K562 (cell line): ENCODE data around the gene HIPK2. TPM values are rescaled to one million over a fixed set of nuclear protein-coding genes. Genes with fewer than 3 reads are reported as not detected.

Experiments
- E2F8 ChIP-seq: fragments of 450-650 bp; IDR thresholded peaks from 2 replicates; pipeline ENCODE4 v1.7.1; 2018; ENCODE audit warnings: mild to moderate bottlenecking, low read depth; ENCODE audit not compliant: partially characterized antibody
- FOXJ3 ChIP-seq: sonication (generic); formaldehyde crosslinking; IDR thresholded peaks from 2 replicates; pipeline ENCODE4 v1.4.0; 2020; ENCODE audit warnings: mild to moderate bottlenecking, missing genetic modification reagents
- ILF3 ChIP-seq: fragments of 450-650 bp; IDR thresholded peaks from 2 replicates; pipeline ENCODE4 v1.6.1; 2018; ENCODE audit warnings: antibody characterized with exemption, mild to moderate bottlenecking, moderate library complexity, borderline replicate concordance
- MLX ChIP-seq, 2 experiments: fragments of 450-650 bp in 1 of 2; sonication (generic) in 1 of 2; formaldehyde crosslinking; conservative IDR thresholded peaks; 2 replicates each; pipeline versions ENCODE4 v1.4.0 to v1.8.1; 2020 to 2022; ENCODE audit warnings: mild to moderate bottlenecking in 1 of 2, missing genetic modification reagents in 1 of 2
- NFXL1 ChIP-seq: fragments of 450-650 bp; formaldehyde crosslinking; IDR thresholded peaks from 2 replicates; pipeline ENCODE4 v1.4.0; 2021; ENCODE audit warnings: mild to moderate bottlenecking
- PRPF4 ChIP-seq: fragments of 200-400 bp; formaldehyde crosslinking; IDR thresholded peaks from one replicate; pipeline ENCODE4 v1.6.1; 2017; ENCODE audit warnings: low read length, low read depth, mild to moderate bottlenecking; ENCODE audit not compliant: insufficient read depth, poor library complexity, severe bottlenecking
- SMAD3 ChIP-seq: fragments of 450-650 bp; formaldehyde crosslinking; conservative IDR thresholded peaks from 2 replicates; pipeline ENCODE4 v1.4.0; 2020; ENCODE audit warnings: mild to moderate bottlenecking
- ZNF445 ChIP-seq: fragments of 250-450 bp; sonication (Bioruptor Pico); IDR thresholded peaks from 2 replicates; pipeline ENCODE4 v1.4.0; 2020; ENCODE audit warnings: low read depth, mild to moderate bottlenecking, moderate library complexity
- ZNF668 ChIP-seq: fragments of 250-450 bp; sonication (Bioruptor Pico); IDR thresholded peaks from 2 replicates; pipeline ENCODE4 v1.8.0; 2022; ENCODE audit warnings: mild to moderate bottlenecking, inconsistent platforms
- ZNF695 ChIP-seq: fragments of 450-650 bp; formaldehyde crosslinking; IDR thresholded peaks from 2 replicates; pipeline ENCODE4 v1.4.0; 2020; ENCODE audit warnings: mild to moderate bottlenecking, moderate library complexity
- ZNF785 ChIP-seq: fragments of 250-450 bp; sonication (Bioruptor Pico); IDR thresholded peaks from 2 replicates; pipeline ENCODE4 v1.4.0; 2020; ENCODE audit warnings: mild to moderate bottlenecking
- polyA plus RNA-seq, 8 experiments: library from polyadenylated mRNA; depleted of rRNA in 4 of 8; stranded (reverse) in 5 of 8; unstranded in 3 of 8; fragments of >200 nt; fragmentation: Nextera tagmentation in 2 of 8; fragmentation: Illumina TruSeq in 1 of 8; extraction: Ambion mirVana in 2 of 8; extraction: Trizol in 1 of 8; gene quantifications; 2 replicates each; pipeline versions ENCODE4 v1.2.1 to v1.2.3, GENCODE V29; 2011 to 2014; ENCODE audit warnings: inconsistent platforms in 1 of 8, missing spikeins in 1 of 8
- total RNA-seq, 7 experiments: library from RNA; depleted of rRNA in 6 of 7; stranded (reverse); fragments of >200 nt in 6 of 7; fragmentation: Illumina TruSeq in 2 of 7; extraction: Trizol in 2 of 7; gene quantifications; 2 replicates each; pipeline versions ENCODE4 v1.2.1 to v1.2.3, GENCODE V29; 2011 to 2021; ENCODE audit warnings: low replicate concordance in 1 of 7

HIPK2 gene
- total and polyA plus RNA-seq, 9 of the 15 experiments (the other 6 are each of a cell fraction or from before 2014, with no cell fraction given): 0.69 to 19.8 (median 5.1) TPM

DNA sequence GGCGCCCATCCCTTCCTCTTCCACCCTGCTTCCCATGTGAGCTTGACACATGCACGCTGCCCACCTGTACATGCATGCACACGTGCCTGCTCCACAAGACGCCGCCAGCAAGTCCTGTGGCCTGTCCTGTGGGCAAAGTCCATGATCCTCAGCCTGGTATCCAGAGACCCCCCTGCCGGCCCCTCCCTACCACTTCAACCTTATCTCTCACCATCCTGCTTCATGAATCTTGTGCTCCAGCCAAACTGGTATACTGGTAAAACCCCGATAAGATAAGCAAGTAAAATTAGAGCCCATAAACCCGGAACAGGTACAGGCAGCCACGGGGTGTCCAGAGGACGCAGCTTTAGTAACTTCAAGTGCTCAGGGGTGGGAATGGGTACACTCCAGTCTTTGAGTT is 39.5 kb upstream of the HIPK2 start (continued):
- TF ChIP-seq MLX (CRISPR knock-in tag; conservative IDR thresholded peaks at IDR 0.05) (no peak), ZNF695 (CRISPR knock-in tag) (no peak), ILF3 (no peak), NFXL1 (CRISPR knock-in tag) (no peak), E2F8 (no peak), PRPF4 (no peak), ZNF445 (CRISPR knock-in tag) (0 out of 2 replicates have a peak, but pooled peaks have one; percentile 38), SMAD3 (CRISPR knock-in tag) (no peak), ZNF668 (CRISPR knock-in tag) (no peak), FOXJ3 (CRISPR knock-in tag) (no peak), ZNF785 (CRISPR knock-in tag) (no peak)
